HEK293 (cell line): Measurements from ENCODE around the gene CPLX3.

ENCODE experiments used
- CTCF ChIA-PET: fragments of 350-600 bp; formaldehyde crosslinking; extraction: SDS; loops from one replicate; lab custom pipeline; 2021; ENCODE audit warnings: antibody characterized with exemption; lab: Yijun Ruan, JAX
- POLR2A ChIA-PET: fragments of 300-600 bp; formaldehyde crosslinking; extraction: SDS; loops from one replicate; lab custom pipeline; 2020; ENCODE audit warnings: antibody characterized with exemption, inconsistent platforms; lab: Yijun Ruan, JAX
- H3K27ac ChIP-seq: fragments of 200-500 bp; sonication (Bioruptor generic); 2 replicates; pipeline ENCODE4 v1.5.1; 2014; ENCODE audit warnings: low read depth, low read length, control low read depth, inconsistent platforms; ENCODE audit errors: extremely low read depth
- H3K36me3 ChIP-seq, 2 experiments: fragments of 200-500 bp in 1 of 2; sonication (Bioruptor generic) in 1 of 2; 1 replicate in 1 of 2; 2 replicates in 1 of 2; pipeline ENCODE4 v1.5.1; 2014 to 2017; ENCODE audit warnings: inconsistent platforms in 2 of 2, low read length in 2 of 2; ENCODE audit not compliant: control insufficient read depth in 2 of 2, insufficient read depth in 1 of 2
- H3K4me1 ChIP-seq: fragments of 200-500 bp; sonication (Bioruptor generic); 2 replicates; pipeline ENCODE4 v1.5.1; 2014; ENCODE audit warnings: mild to moderate bottlenecking, low read length, inconsistent platforms; ENCODE audit not compliant: control insufficient read depth, insufficient read depth
- H3K4me3 ChIP-seq: 2 replicates; pipeline ENCODE4 v1.5.1; 2011; ENCODE audit warnings: low read depth, mild to moderate bottlenecking, control low read depth, low read length, moderate library complexity
- H3K9me3 ChIP-seq: fragments of 200-500 bp; sonication (Bioruptor generic); 2 replicates; pipeline ENCODE4 v1.5.1; 2014; ENCODE audit warnings: low read depth, low read length, inconsistent platforms; ENCODE audit not compliant: control insufficient read depth, insufficient read depth
- GLIS2 ChIP-seq: fragments of 450-650 bp; formaldehyde crosslinking; IDR thresholded peaks from 2 replicates; pipeline ENCODE4 v1.5.1; 2016; ENCODE audit warnings: missing biosample characterization, missing genetic modification characterization
- IKZF3 ChIP-seq: fragments of 450-650 bp; IDR thresholded peaks from 2 replicates; pipeline ENCODE4 v1.5.0; 2018; ENCODE audit warnings: missing biosample characterization, mild to moderate bottlenecking, missing genetic modification characterization, moderate library complexity
- KLF1 ChIP-seq: fragments of 450-650 bp; formaldehyde crosslinking; IDR thresholded peaks from 2 replicates; pipeline ENCODE4 v1.5.1; 2016; ENCODE audit warnings: missing biosample characterization, missing genetic modification characterization
- PRDM1 ChIP-seq: fragments of 450-650 bp; formaldehyde crosslinking; IDR thresholded peaks from 2 replicates; pipeline ENCODE4; 2016; ENCODE audit warnings: missing biosample characterization, missing genetic modification characterization
- SP2 ChIP-seq: fragments of 450-650 bp; formaldehyde crosslinking; IDR thresholded peaks from 2 replicates; pipeline ENCODE4 v1.5.1; 2016; ENCODE audit warnings: missing biosample characterization, missing genetic modification characterization
- SP3 ChIP-seq: fragments of 450-650 bp; formaldehyde crosslinking; IDR thresholded peaks from 2 replicates; pipeline ENCODE4 v1.5.1; 2016; ENCODE audit warnings: missing biosample characterization, missing genetic modification characterization
- SP7 ChIP-seq: fragments of 450-650 bp; formaldehyde crosslinking; IDR thresholded peaks from 2 replicates; pipeline ENCODE4 v1.5.1; 2016; ENCODE audit warnings: missing biosample characterization, missing genetic modification characterization
- ZBTB20 ChIP-seq: fragments of 450-650 bp; formaldehyde crosslinking; IDR thresholded peaks from 2 replicates; pipeline ENCODE4 v1.5.1; 2016; ENCODE audit warnings: missing biosample characterization, missing genetic modification characterization
- ZIC2 ChIP-seq: fragments of 450-650 bp; formaldehyde crosslinking; IDR thresholded peaks from 2 replicates; pipeline ENCODE4 v1.5.1; 2016; ENCODE audit warnings: missing biosample characterization, missing genetic modification characterization
- ZNF146 ChIP-seq: fragments of 450-650 bp; formaldehyde crosslinking; IDR thresholded peaks from 2 replicates; pipeline ENCODE4 v1.5.1; 2016; ENCODE audit warnings: missing biosample characterization, missing genetic modification characterization
- ZNF155 ChIP-seq: fragments of 450-650 bp; formaldehyde crosslinking; IDR thresholded peaks from 2 replicates; pipeline ENCODE4 v1.5.1; 2016; ENCODE audit warnings: missing biosample characterization, missing genetic modification characterization
- ZNF16 ChIP-seq: fragments of 450-650 bp; formaldehyde crosslinking; IDR thresholded peaks from 2 replicates; pipeline ENCODE4 v1.5.1; 2016; ENCODE audit warnings: low read depth, missing biosample characterization, missing genetic modification characterization
- ZNF366 ChIP-seq: fragments of 450-650 bp; formaldehyde crosslinking; conservative IDR thresholded peaks from 2 replicates; pipeline ENCODE4 v1.5.1; 2016; ENCODE audit warnings: missing biosample characterization, missing genetic modification characterization
- ZNF600 ChIP-seq: fragments of 450-650 bp; formaldehyde crosslinking; IDR thresholded peaks from 2 replicates; pipeline ENCODE4 v1.5.1; 2016; ENCODE audit warnings: missing biosample characterization, missing genetic modification characterization
- ZNF664 ChIP-seq: fragments of 450-650 bp; formaldehyde crosslinking; IDR thresholded peaks from 2 replicates; pipeline ENCODE4 v1.5.1; 2016; ENCODE audit warnings: missing biosample characterization, missing genetic modification characterization
- ZNF707 ChIP-seq: fragments of 450-650 bp; formaldehyde crosslinking; IDR thresholded peaks from 2 replicates; pipeline ENCODE4 v1.5.1; 2016; ENCODE audit warnings: missing biosample characterization, missing genetic modification characterization
- ZSCAN23 ChIP-seq: fragments of 450-650 bp; formaldehyde crosslinking; IDR thresholded peaks from 2 replicates; pipeline ENCODE4 v1.5.1; 2016; ENCODE audit warnings: missing biosample characterization, missing genetic modification characterization
- TF ChIP-seq, protein P1 (sequence below): fragments of 450-650 bp; formaldehyde crosslinking; optimal IDR thresholded peaks from 2 replicates; pipeline ENCODE3; 2016; ENCODE audit warnings: missing biosample characterization, mild to moderate bottlenecking, missing genetic modification characterization
- TF ChIP-seq, protein P2 (sequence below): fragments of 450-650 bp; formaldehyde crosslinking; IDR thresholded peaks from 2 replicates; pipeline ENCODE4 v1.5.1; 2016; ENCODE audit warnings: missing biosample characterization, missing genetic modification characterization
- TF ChIP-seq, protein P3 (sequence below): fragments of 450-650 bp; formaldehyde crosslinking; IDR thresholded peaks from 2 replicates; pipeline ENCODE4 v1.5.1; 2016; ENCODE audit warnings: missing biosample characterization, missing genetic modification characterization
- TF ChIP-seq, protein P4 (sequence below): fragments of 450-650 bp; formaldehyde crosslinking; IDR thresholded peaks from 2 replicates; pipeline ENCODE4 v1.5.1; 2017; ENCODE audit warnings: missing biosample characterization, missing genetic modification characterization
- TF ChIP-seq, protein P5 (sequence below): fragments of 450-650 bp; formaldehyde crosslinking; IDR thresholded peaks from 2 replicates; pipeline ENCODE4 v1.5.1; 2016; ENCODE audit warnings: missing biosample characterization, missing genetic modification characterization
- TF ChIP-seq, protein P6 (sequence below): fragments of 450-650 bp; IDR thresholded peaks from 2 replicates; pipeline ENCODE4 v1.5.1; 2018; ENCODE audit warnings: missing biosample characterization, mild to moderate bottlenecking, missing genetic modification characterization

The CPLX3 gene

DNA sequence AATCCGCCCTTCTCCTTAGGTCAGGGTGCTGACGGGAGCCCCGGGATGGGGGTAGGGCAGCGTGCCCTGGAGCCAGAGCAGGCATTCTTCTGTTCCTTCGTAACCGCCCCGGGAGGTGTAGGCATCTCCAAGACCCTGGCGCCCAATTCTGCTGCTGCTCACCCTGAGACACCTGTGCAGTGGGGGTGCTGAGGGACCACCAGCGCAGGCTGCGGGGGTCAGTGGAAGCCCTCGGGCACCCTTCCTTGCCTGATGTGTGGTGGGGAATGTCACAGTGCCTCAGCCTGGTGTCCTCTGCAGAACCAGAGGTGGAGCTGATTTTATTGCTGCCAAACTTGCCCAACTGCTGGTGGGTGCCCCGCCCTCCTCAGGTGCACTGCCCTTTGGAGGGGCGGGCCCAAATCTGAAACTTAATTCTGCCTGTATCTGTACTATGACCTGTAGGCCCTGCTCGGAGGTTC is 37.2 kb upstream of the CPLX3 start:
- H3K4me3 ChIP-seq, result no peak overlapping the region

DNA sequence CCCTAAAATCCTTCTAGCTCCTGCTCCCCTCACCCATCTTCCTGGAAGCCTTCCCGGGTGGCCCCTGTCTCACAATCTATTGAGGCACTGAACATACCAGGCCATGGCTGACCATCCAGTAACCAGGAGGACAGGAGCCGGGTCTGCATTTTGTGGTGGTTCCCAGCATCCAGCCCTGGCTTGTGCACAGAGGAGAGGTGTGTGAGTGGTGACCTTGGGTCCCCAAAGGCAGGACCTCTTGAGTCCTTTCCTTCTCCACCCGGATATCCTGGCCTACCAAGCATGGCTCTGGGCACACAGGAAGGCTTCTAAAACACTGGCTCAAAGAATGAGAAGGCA is 36.7 kb upstream of the CPLX3 start:
- Histone ChIP-seq H3K4me1 (peaks cover 55% of the 10 kb centered on the region), H3K27ac (peak overlapping the region; percentile 77), H3K36me3 (peaks cover 0 to 31% of the 10 kb centered on the region in 2 experiments; a peak in 1 of 3 replicates), H3K9me3 (no peaks in the 10 kb centered on the region), H3K4me3 (no peak overlapping the region)
- CTCF ChIA-PET, result interaction anchor here (0.6 to 25.7 kb wide), 6 partner anchors 11 to 160 kb away, joined by 3 to 649 read pairs (median 6); partner anchors contain the start of genes CSK and FAM219B
- POLR2A ChIA-PET, result no interaction called here
- TF ChIP-seq, protein P1, sequence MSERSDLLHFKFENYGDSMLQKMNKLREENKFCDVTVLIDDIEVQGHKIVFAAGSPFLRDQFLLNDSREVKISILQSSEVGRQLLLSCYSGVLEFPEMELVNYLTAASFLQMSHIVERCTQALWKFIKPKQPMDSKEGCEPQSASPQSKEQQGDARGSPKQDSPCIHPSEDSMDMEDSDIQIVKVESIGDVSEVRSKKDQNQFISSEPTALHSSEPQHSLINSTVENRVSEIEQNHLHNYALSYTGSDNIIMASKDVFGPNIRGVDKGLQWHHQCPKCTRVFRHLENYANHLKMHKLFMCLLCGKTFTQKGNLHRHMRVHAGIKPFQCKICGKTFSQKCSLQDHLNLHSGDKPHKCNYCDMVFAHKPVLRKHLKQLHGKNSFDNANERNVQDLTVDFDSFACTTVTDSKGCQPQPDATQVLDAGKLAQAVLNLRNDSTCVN (tag by site-specific recombination), result peak; percentile 3
- TF ChIP-seq, protein P2, sequence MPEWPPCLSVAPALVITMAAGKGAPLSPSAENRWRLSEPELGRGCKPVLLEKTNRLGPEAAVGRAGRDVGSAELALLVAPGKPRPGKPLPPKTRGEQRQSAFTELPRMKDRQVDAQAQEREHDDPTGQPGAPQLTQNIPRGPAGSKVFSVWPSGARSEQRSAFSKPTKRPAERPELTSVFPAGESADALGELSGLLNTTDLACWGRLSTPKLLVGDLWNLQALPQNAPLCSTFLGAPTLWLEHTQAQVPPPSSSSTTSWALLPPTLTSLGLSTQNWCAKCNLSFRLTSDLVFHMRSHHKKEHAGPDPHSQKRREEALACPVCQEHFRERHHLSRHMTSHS (tag by site-specific recombination), result no peak

More for the DNA sequence above, 37.2 kb upstream of the CPLX3 start:
- H3K36me3 ChIP-seq, result peaks cover 0 to 30% of the 10 kb centered on the region in 2 experiments; a peak in 1 of 3 replicates
- TF ChIP-seq SP3 (tag by site-specific recombination), result peak; percentile 52
- peak; percentile 87 for TF ChIP-seq KLF1 (tag by site-specific recombination)
- TF ChIP-seq, protein P3, sequence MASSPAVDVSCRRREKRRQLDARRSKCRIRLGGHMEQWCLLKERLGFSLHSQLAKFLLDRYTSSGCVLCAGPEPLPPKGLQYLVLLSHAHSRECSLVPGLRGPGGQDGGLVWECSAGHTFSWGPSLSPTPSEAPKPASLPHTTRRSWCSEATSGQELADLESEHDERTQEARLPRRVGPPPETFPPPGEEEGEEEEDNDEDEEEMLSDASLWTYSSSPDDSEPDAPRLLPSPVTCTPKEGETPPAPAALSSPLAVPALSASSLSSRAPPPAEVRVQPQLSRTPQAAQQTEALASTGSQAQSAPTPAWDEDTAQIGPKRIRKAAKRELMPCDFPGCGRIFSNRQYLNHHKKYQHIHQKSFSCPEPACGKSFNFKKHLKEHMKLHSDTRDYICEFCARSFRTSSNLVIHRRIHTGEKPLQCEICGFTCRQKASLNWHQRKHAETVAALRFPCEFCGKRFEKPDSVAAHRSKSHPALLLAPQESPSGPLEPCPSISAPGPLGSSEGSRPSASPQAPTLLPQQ (tag by site-specific recombination), result no peak
- no peak for TF ChIP-seq ZNF664 (tag by site-specific recombination)
- no peak for TF ChIP-seq PRDM1
- no peak for TF ChIP-seq ZNF707 (tag by site-specific recombination)
- TF ChIP-seq, protein P4, sequence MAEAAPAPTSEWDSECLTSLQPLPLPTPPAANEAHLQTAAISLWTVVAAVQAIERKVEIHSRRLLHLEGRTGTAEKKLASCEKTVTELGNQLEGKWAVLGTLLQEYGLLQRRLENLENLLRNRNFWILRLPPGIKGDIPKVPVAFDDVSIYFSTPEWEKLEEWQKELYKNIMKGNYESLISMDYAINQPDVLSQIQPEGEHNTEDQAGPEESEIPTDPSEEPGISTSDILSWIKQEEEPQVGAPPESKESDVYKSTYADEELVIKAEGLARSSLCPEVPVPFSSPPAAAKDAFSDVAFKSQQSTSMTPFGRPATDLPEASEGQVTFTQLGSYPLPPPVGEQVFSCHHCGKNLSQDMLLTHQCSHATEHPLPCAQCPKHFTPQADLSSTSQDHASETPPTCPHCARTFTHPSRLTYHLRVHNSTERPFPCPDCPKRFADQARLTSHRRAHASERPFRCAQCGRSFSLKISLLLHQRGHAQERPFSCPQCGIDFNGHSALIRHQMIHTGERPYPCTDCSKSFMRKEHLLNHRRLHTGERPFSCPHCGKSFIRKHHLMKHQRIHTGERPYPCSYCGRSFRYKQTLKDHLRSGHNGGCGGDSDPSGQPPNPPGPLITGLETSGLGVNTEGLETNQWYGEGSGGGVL (tag by site-specific recombination), result no peak
- peak; percentile 94 for TF ChIP-seq ZNF600
- TF ChIP-seq ZIC2, result no peak
- TF ChIP-seq, protein P5, sequence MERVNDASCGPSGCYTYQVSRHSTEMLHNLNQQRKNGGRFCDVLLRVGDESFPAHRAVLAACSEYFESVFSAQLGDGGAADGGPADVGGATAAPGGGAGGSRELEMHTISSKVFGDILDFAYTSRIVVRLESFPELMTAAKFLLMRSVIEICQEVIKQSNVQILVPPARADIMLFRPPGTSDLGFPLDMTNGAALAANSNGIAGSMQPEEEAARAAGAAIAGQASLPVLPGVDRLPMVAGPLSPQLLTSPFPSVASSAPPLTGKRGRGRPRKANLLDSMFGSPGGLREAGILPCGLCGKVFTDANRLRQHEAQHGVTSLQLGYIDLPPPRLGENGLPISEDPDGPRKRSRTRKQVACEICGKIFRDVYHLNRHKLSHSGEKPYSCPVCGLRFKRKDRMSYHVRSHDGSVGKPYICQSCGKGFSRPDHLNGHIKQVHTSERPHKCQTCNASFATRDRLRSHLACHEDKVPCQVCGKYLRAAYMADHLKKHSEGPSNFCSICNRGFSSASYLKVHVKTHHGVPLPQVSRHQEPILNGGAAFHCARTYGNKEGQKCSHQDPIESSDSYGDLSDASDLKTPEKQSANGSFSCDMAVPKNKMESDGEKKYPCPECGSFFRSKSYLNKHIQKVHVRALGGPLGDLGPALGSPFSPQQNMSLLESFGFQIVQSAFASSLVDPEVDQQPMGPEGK, result 0 out of 2 replicates have a peak, but pooled peaks have one; percentile 16
- TF ChIP-seq SP2 (tag by site-specific recombination), result peak; percentile 61
- no peak for TF ChIP-seq ZNF16 (tag by site-specific recombination)
- peak; percentile 80 for TF ChIP-seq GLIS2 (tag by site-specific recombination)
- TF ChIP-seq ZNF146 (tag by site-specific recombination), result no peak
- TF ChIP-seq IKZF3 (tag by site-specific recombination), result peak; percentile 45; the same call in 1 of the 2 replicates
- TF ChIP-seq ZNF155, result no peak
- peak; percentile 10; the same call in 1 of the 2 replicates for TF ChIP-seq SP7 (tag by site-specific recombination)
- no peak for TF ChIP-seq ZNF366
- 0 out of 2 replicates have a peak, but pooled peaks have one; percentile 2 for TF ChIP-seq ZBTB20 (tag by site-specific recombination)
- TF ChIP-seq ZSCAN23 (tag by site-specific recombination), result no peak
- TF ChIP-seq, protein P6, sequence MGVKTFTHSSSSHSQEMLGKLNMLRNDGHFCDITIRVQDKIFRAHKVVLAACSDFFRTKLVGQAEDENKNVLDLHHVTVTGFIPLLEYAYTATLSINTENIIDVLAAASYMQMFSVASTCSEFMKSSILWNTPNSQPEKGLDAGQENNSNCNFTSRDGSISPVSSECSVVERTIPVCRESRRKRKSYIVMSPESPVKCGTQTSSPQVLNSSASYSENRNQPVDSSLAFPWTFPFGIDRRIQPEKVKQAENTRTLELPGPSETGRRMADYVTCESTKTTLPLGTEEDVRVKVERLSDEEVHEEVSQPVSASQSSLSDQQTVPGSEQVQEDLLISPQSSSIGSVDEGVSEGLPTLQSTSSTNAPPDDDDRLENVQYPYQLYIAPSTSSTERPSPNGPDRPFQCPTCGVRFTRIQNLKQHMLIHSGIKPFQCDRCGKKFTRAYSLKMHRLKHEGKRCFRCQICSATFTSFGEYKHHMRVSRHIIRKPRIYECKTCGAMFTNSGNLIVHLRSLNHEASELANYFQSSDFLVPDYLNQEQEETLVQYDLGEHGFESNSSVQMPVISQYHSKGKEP (tag by site-specific recombination), result no peak
- TF ChIP-seq, all 188 proteins: peak for 9
- Histone ChIP-seq H3K27ac (peak overlapping the region; percentile 77), H3K9me3 (no peaks in the 10 kb centered on the region), H3K4me1 (peaks cover 55% of the 10 kb centered on the region)
- ChIA-PET POLR2A (no interaction called here), CTCF (interaction anchor here (0.6 to 25.7 kb wide), 6 partner anchors 11 to 161 kb away, joined by 3 to 649 read pairs (median 6); partner anchors contain the start of genes CSK and FAM219B)
